ENCODE measurements around the gene MRFAP1.

DNA sequence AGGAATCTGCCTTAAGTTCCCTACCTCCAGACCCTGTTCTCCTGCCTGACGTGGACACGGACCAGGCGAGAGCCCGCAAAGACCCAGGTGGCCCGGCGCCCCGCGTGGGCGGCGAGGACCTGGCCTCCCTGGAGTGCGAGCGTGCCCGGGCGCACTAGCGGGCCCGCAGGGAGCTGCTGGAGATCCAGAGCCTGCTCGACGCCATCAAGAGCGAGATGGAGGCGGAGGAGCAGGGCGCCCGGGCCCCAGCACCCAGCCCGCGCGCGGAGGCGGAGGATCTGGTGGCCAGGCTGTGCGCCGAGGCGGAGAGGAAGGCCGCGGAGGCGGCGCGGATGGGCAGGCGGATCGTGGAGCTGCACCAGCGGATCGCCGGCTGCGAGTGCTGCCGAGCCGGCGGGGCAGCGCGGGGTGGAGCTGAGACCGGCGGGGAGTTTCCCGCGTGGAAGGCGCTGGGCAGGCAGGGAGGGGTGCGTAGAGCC is 18.2 kb downstream of the MRFAP1 start:
- TF ChIP-seq YY1 (IDR thresholded peaks at IDR 0.05; ENCODE audit: low read depth, low read length) (no peak), KDM1A (IDR thresholded peaks at IDR 0.05; ENCODE audit: borderline replicate concordance) (no peak), HDGF (IDR thresholded peaks at IDR 0.05) (no peak), BRCA1 (IDR thresholded peaks at IDR 0.05; ENCODE audit: low read depth, low read length) (no peak), EZH2 (IDR thresholded peaks at IDR 0.05; ENCODE audit: borderline replicate concordance, control insufficient read depth, low read depth, low read length) (no peak), POLR2AphosphoS5 (IDR thresholded peaks at IDR 0.05; ENCODE audit: low read length) (no peak), RUNX3 (IDR thresholded peaks at IDR 0.05; ENCODE audit: low read length) (no peak), SP1 (IDR thresholded peaks at IDR 0.05; ENCODE audit: low read depth, low read length) (no peak), EGR1 (IDR thresholded peaks at IDR 0.05; ENCODE audit: borderline replicate concordance in 1 of 2, low read depth in 2 of 2, low read length in 2 of 2) (0 out of 3 replicates have a peak, but pooled peaks of 1 of the 2 experiments have one; percentile 3), RBBP5 (conservative IDR thresholded peaks at IDR 0.05) (no peak), SMARCA5 (IDR thresholded peaks at IDR 0.05) (no peak)
- TF ChIP-seq, protein P1, sequence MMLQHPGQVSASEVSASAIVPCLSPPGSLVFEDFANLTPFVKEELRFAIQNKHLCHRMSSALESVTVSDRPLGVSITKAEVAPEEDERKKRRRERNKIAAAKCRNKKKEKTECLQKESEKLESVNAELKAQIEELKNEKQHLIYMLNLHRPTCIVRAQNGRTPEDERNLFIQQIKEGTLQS (IDR thresholded peaks at IDR 0.05; ENCODE audit: borderline replicate concordance, extremely low read depth, low read depth, low read length), result no peak
- TF ChIP-seq, protein P2, sequence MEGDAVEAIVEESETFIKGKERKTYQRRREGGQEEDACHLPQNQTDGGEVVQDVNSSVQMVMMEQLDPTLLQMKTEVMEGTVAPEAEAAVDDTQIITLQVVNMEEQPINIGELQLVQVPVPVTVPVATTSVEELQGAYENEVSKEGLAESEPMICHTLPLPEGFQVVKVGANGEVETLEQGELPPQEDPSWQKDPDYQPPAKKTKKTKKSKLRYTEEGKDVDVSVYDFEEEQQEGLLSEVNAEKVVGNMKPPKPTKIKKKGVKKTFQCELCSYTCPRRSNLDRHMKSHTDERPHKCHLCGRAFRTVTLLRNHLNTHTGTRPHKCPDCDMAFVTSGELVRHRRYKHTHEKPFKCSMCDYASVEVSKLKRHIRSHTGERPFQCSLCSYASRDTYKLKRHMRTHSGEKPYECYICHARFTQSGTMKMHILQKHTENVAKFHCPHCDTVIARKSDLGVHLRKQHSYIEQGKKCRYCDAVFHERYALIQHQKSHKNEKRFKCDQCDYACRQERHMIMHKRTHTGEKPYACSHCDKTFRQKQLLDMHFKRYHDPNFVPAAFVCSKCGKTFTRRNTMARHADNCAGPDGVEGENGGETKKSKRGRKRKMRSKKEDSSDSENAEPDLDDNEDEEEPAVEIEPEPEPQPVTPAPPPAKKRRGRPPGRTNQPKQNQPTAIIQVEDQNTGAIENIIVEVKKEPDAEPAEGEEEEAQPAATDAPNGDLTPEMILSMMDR (IDR thresholded peaks at IDR 0.05 in 2 of 3, conservative IDR thresholded peaks at IDR 0.05 in 1 of 3; ENCODE audit: control insufficient read depth in 2 of 3, extremely low read depth in 1 of 3, insufficient read depth in 1 of 3, low read depth in 3 of 3, low read length in 3 of 3), result no peak

Measured in GM12878 (cell line).